ENCODE results near the gene ALCAM. TPM values are rescaled to one million over a fixed set of nuclear protein-coding genes. Genes with fewer than 3 reads are reported as not detected.

ALCAM gene
- total RNA-seq, 2 experiments from 2014 or later = 1.6 to 1.9 TPM

DNA sequence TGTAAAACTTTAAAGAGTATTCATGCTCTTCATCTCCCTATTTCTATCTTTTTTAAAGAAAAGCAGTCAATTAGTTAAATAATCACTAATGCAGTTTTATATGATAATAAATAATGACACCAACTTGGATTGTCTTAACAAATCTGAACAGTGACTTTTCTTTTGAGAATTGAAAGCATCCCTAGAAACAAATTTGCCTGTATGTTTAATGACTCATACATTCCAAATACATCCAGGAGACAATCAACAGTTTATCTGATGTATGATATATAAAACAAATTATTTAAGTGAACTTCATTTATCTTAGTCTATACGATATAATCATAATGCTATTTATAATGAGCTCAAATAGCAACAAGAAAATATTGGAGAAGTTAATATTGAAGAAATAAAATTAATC is 78.0 kb downstream of the ALCAM start:
- intact Hi-C loops (cut with DNase I, micrococcal nuclease) = no loop called here
- H3K36me3 Mint-ChIP-seq (ENCODE audit: low read depth) = no peaks in the 10 kb centered on the region
- DNase-seq (no peak), ATAC-seq (ENCODE audit: poor library complexity) (no peak)
- ChIA-PET POLR2A (no interaction called here), CTCF (no interaction called here)
- H3K4me3 Mint-ChIP-seq = no peak overlapping the region
- H3K4me1 ChIP-seq (ENCODE audit: insufficient read depth, low read length) = no peaks in the 10 kb centered on the region
- H3K27ac ChIP-seq (ENCODE audit: low read depth in 1 of 2, low read length in 2 of 2) = no peak overlapping the region
- no peak overlapping the region for H3K27ac Mint-ChIP-seq
- H3K27me3 ChIP-seq (ENCODE audit: control insufficient read depth in 1 of 2, insufficient read depth in 2 of 2, low read length in 2 of 2) = no peaks in the 10 kb centered on the region
- no peak overlapping the region for H3K4me3 ChIP-seq (ENCODE audit: low read length)
- TF ChIP-seq CTCF (IDR thresholded peaks at IDR 0.05) = no peak
- H3K9me3 ChIP-seq (ENCODE audit: control insufficient read depth in 1 of 2, insufficient read depth in 1 of 2, low read length in 2 of 2) = no peaks in the 10 kb centered on the region
- H3K9me3 Mint-ChIP-seq = peaks cover 2% of the 10 kb centered on the region
- H3K27me3 Mint-ChIP-seq = no peaks in the 10 kb centered on the region
- no peaks in the 10 kb centered on the region for H3K36me3 ChIP-seq (ENCODE audit: insufficient read depth, low read length)
- H3K4me1 Mint-ChIP-seq (ENCODE audit: low read depth) = no peaks in the 10 kb centered on the region

DNA sequence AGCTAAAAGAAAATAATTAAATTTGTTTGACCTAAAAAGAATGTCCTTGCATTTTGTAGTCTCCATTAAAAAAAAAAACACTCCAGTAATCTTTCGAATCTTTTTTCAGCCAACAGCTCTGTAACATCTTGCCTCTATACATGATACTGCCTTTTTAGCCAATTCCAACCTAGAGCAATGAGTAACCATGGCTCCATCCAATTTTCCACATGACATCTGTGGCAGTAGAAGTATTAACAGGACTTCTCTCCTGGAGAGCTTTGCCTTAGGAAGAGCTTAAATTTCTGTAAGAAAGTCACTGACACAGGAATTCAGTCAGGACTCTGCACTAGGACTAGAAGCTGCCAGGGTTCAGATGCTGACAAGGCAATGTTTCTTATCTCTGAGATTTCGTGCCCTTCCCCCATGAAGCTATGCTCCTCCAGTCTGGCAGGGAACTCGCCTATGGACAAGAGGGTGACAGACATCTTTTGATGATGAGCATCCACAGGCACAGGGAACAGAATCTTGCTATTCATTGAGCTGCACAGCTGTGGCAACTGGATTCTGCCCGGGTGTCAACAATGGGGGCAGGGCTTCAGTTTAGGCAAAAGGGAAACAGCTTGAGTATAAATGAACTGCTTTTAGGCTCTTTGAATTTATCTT is 81.8 kb downstream of the ALCAM start:
- Histone ChIP-seq H3K4me3 (ENCODE audit: low read length) (no peak overlapping the region), H3K36me3 (ENCODE audit: insufficient read depth, low read length) (no peaks in the 10 kb centered on the region), H3K27ac (ENCODE audit: low read depth in 1 of 2, low read length in 2 of 2) (no peak overlapping the region), H3K4me1 (ENCODE audit: insufficient read depth, low read length) (no peaks in the 10 kb centered on the region), H3K27me3 (ENCODE audit: control insufficient read depth in 1 of 2, insufficient read depth in 2 of 2, low read length in 2 of 2) (no peaks in the 10 kb centered on the region), H3K9me3 (ENCODE audit: control insufficient read depth in 1 of 2, insufficient read depth in 1 of 2, low read length in 2 of 2) (no peaks in the 10 kb centered on the region)
- no peak for TF ChIP-seq CTCF (IDR thresholded peaks at IDR 0.05)
- Mint-ChIP-seq H3K27ac (no peak overlapping the region), H3K27me3 (no peaks in the 10 kb centered on the region), H3K9me3 (peaks cover 2% of the 10 kb centered on the region), H3K4me1 (ENCODE audit: low read depth) (no peaks in the 10 kb centered on the region), H3K36me3 (ENCODE audit: low read depth) (no peaks in the 10 kb centered on the region), H3K4me3 (no peak overlapping the region)
- ChIA-PET POLR2A (no interaction called here), CTCF (no interaction called here)
- DNase-seq (no peak), ATAC-seq (ENCODE audit: poor library complexity) (no peak)
- intact Hi-C loops (cut with DNase I, micrococcal nuclease) = no loop called here

GRCh38 chr3:105449414-105449813 is 82.7 kb downstream of the ALCAM start:
- ChIA-PET CTCF (no interaction called here), POLR2A (no interaction called here)
- H3K4me1 Mint-ChIP-seq (ENCODE audit: low read depth) = no peaks in the 10 kb centered on the region
- Histone ChIP-seq H3K27me3 (ENCODE audit: control insufficient read depth in 1 of 2, insufficient read depth in 2 of 2, low read length in 2 of 2) (no peaks in the 10 kb centered on the region), H3K4me3 (ENCODE audit: low read length) (no peak overlapping the region), H3K4me1 (ENCODE audit: insufficient read depth, low read length) (no peaks in the 10 kb centered on the region), H3K9me3 (ENCODE audit: control insufficient read depth in 1 of 2, insufficient read depth in 1 of 2, low read length in 2 of 2) (no peaks in the 10 kb centered on the region), H3K27ac (ENCODE audit: low read depth in 1 of 2, low read length in 2 of 2) (no peak overlapping the region), H3K36me3 (ENCODE audit: insufficient read depth, low read length) (no peaks in the 10 kb centered on the region)
- H3K27me3 Mint-ChIP-seq = no peaks in the 10 kb centered on the region
- H3K27ac Mint-ChIP-seq = no peak overlapping the region
- no peak for ATAC-seq (ENCODE audit: poor library complexity)
- peaks cover 2% of the 10 kb centered on the region for H3K9me3 Mint-ChIP-seq
- no peak overlapping the region for H3K4me3 Mint-ChIP-seq
- intact Hi-C loops (cut with DNase I, micrococcal nuclease) = no loop called here
- H3K36me3 Mint-ChIP-seq (ENCODE audit: low read depth) = no peaks in the 10 kb centered on the region
- no peak for TF ChIP-seq CTCF (IDR thresholded peaks at IDR 0.05)
- DNase-seq = no peak
